Smooth muscle cell of the pulmonary artery (primary cell): Measurements from ENCODE around the gene CASP9. TPM values are rescaled to one million over a fixed set of nuclear protein-coding genes. Genes with fewer than 3 reads are reported as not detected.

Experiments
- total RNA-seq: library from RNA; depleted of rRNA; stranded (reverse); fragments of >200 nt; gene quantifications from 2 replicates; pipeline ENCODE4 v1.2.3, GENCODE V29; 2014

The CASP9 gene
- 4.0 and 5.8 TPM in 2 replicates for total RNA-seq

GRCh38 chr1:15524021-15524282 is at the start of gene CASP9:
Gene CASP9 (minus strand): TSS chr1:15524215. CDS start chr1:15524200, 15 bp downstream.

GRCh38 chr1:15526490-15527339 is 2.7 kb upstream of the CASP9 start, which contains the start of gene DNAJC16:
Gene DNAJC16 (plus strand): TSS chr1:15526848. CDS start chr1:15529106, 2,258 bp downstream.

GRCh38 chr1:15475752-15476314 is 48.2 kb downstream of the CASP9 start, which contains the start of gene CELA2B:
Gene CELA2B (plus strand): TSS chr1:15476104. CDS start chr1:15476126, 22 bp downstream.

GRCh38 chr1:15456313-15456954 is 67.6 kb downstream of the CASP9 start, which contains the start of gene CELA2A:
Gene CELA2A (plus strand): TSS chr1:15456732. CDS start chr1:15456754, 22 bp downstream.

Other genes starting within 250 kb of the CASP9 start
- gene EFHD2, start 114.3 kb downstream of the CASP9 start, total RNA-seq = 17.7 and 31.3 TPM in 2 replicates
- gene CTRC, start 85.8 kb downstream of the CASP9 start, total RNA-seq = not detected in 2 replicates
- 0.20 TPM in 1 of 2 replicates, not detected in the other for gene CELA2A, start 67.5 kb downstream of the CASP9 start, total RNA-seq
- 0.59 TPM in 1 of 2 replicates, not detected in the other for gene CELA2B, start 48.1 kb downstream of the CASP9 start, total RNA-seq
- gene DNAJC16, start 2.6 kb upstream of the CASP9 start, total RNA-seq = 29.8 and 30.0 TPM in 2 replicates
- 0.52 and 1.5 TPM in 2 replicates for gene AGMAT, start 60.8 kb upstream of the CASP9 start, total RNA-seq
- 15.4 and 19.0 TPM in 2 replicates for gene DDI2, start 93.2 kb upstream of the CASP9 start, total RNA-seq
- gene PLEKHM2, start 160.1 kb upstream of the CASP9 start, total RNA-seq = 86.9 and 122 TPM in 2 replicates
- 0.73 and 1.3 TPM in 2 replicates for gene SLC25A34, start 212.0 kb upstream of the CASP9 start, total RNA-seq
- not detected in 2 replicates for gene TMEM82, start 218.3 kb upstream of the CASP9 start, total RNA-seq
- gene FBLIM1, start 234.6 kb upstream of the CASP9 start, total RNA-seq = 121 and 208 TPM in 2 replicates